HEK293 (cell line): ENCODE results near the gene SF3B2.

ENCODE experiments used
- CTCF ChIA-PET: fragments of 350-600 bp; formaldehyde crosslinking; extraction: SDS; loops from one replicate; lab custom pipeline; 2021; ENCODE audit warnings: antibody characterized with exemption; lab: Yijun Ruan, JAX
- POLR2A ChIA-PET: fragments of 300-600 bp; formaldehyde crosslinking; extraction: SDS; loops from one replicate; lab custom pipeline; 2020; ENCODE audit warnings: antibody characterized with exemption, inconsistent platforms; lab: Yijun Ruan, JAX
- H3K27ac ChIP-seq: fragments of 200-500 bp; sonication (Bioruptor generic); 2 replicates; pipeline ENCODE4 v1.5.1; 2014; ENCODE audit warnings: low read depth, low read length, control low read depth, inconsistent platforms; ENCODE audit errors: extremely low read depth
- H3K36me3 ChIP-seq, 2 experiments: fragments of 200-500 bp in 1 of 2; sonication (Bioruptor generic) in 1 of 2; 1 replicate in 1 of 2; 2 replicates in 1 of 2; pipeline ENCODE4 v1.5.1; 2014 to 2017; ENCODE audit warnings: inconsistent platforms in 2 of 2, low read length in 2 of 2; ENCODE audit not compliant: control insufficient read depth in 2 of 2, insufficient read depth in 1 of 2
- H3K4me1 ChIP-seq: fragments of 200-500 bp; sonication (Bioruptor generic); 2 replicates; pipeline ENCODE4 v1.5.1; 2014; ENCODE audit warnings: mild to moderate bottlenecking, low read length, inconsistent platforms; ENCODE audit not compliant: control insufficient read depth, insufficient read depth
- H3K4me3 ChIP-seq: 2 replicates; pipeline ENCODE4 v1.5.1; 2011; ENCODE audit warnings: low read depth, mild to moderate bottlenecking, control low read depth, low read length, moderate library complexity
- H3K9me3 ChIP-seq: fragments of 200-500 bp; sonication (Bioruptor generic); 2 replicates; pipeline ENCODE4 v1.5.1; 2014; ENCODE audit warnings: low read depth, low read length, inconsistent platforms; ENCODE audit not compliant: control insufficient read depth, insufficient read depth
- ELK4 ChIP-seq: IDR thresholded peaks from 2 replicates; pipeline ENCODE4 v1.6.1; 2011; ENCODE audit warnings: mild to moderate bottlenecking, low read depth, low read length, borderline replicate concordance
- GLIS2 ChIP-seq: fragments of 450-650 bp; formaldehyde crosslinking; IDR thresholded peaks from 2 replicates; pipeline ENCODE4 v1.5.1; 2016; ENCODE audit warnings: missing biosample characterization, missing genetic modification characterization
- KLF17 ChIP-seq: fragments of 450-650 bp; formaldehyde crosslinking; IDR thresholded peaks from 2 replicates; pipeline ENCODE4 v1.5.1; 2016; ENCODE audit warnings: missing biosample characterization, missing genetic modification characterization
- KLF9 ChIP-seq: fragments of 450-650 bp; formaldehyde crosslinking; IDR thresholded peaks from 2 replicates; pipeline ENCODE4 v1.5.1; 2016; ENCODE audit warnings: missing biosample characterization, missing genetic modification characterization, low read depth
- MZF1 ChIP-seq: fragments of 450-650 bp; formaldehyde crosslinking; IDR thresholded peaks from 2 replicates; pipeline ENCODE4 v1.5.1; 2017; ENCODE audit warnings: missing biosample characterization, missing genetic modification characterization, borderline replicate concordance
- PRDM2 ChIP-seq: fragments of 450-650 bp; formaldehyde crosslinking; IDR thresholded peaks from 2 replicates; pipeline ENCODE4 v1.5.1; 2016; ENCODE audit warnings: missing biosample characterization, missing genetic modification characterization, borderline replicate concordance
- PRDM4 ChIP-seq: fragments of 450-650 bp; formaldehyde crosslinking; IDR thresholded peaks from 2 replicates; pipeline ENCODE4 v1.5.1; 2017; ENCODE audit warnings: missing biosample characterization, missing genetic modification characterization
- SCRT1 ChIP-seq: fragments of 450-650 bp; formaldehyde crosslinking; IDR thresholded peaks from 2 replicates; pipeline ENCODE4 v1.5.1; 2016; ENCODE audit warnings: missing biosample characterization, missing genetic modification characterization, borderline replicate concordance
- ZBTB11 ChIP-seq: fragments of 450-650 bp; formaldehyde crosslinking; conservative IDR thresholded peaks from 2 replicates; pipeline ENCODE4 v1.5.1; 2016; ENCODE audit warnings: low read depth, missing biosample characterization, missing genetic modification characterization
- ZFP3 ChIP-seq: fragments of 450-650 bp; formaldehyde crosslinking; IDR thresholded peaks from 2 replicates; pipeline ENCODE4 v1.5.1; 2016; ENCODE audit warnings: low read depth, missing biosample characterization, missing genetic modification characterization
- ZFP69B ChIP-seq: fragments of 450-650 bp; formaldehyde crosslinking; IDR thresholded peaks from 2 replicates; pipeline ENCODE4 v1.5.1; 2016; ENCODE audit warnings: missing biosample characterization, missing genetic modification characterization
- ZNF121 ChIP-seq: fragments of 450-650 bp; formaldehyde crosslinking; IDR thresholded peaks from 2 replicates; pipeline ENCODE4 v1.5.1; 2016; ENCODE audit warnings: missing biosample characterization, missing genetic modification characterization
- ZNF146 ChIP-seq: fragments of 450-650 bp; formaldehyde crosslinking; IDR thresholded peaks from 2 replicates; pipeline ENCODE4 v1.5.1; 2016; ENCODE audit warnings: missing biosample characterization, missing genetic modification characterization
- ZNF366 ChIP-seq: fragments of 450-650 bp; formaldehyde crosslinking; conservative IDR thresholded peaks from 2 replicates; pipeline ENCODE4 v1.5.1; 2016; ENCODE audit warnings: missing biosample characterization, missing genetic modification characterization
- ZNF549 ChIP-seq: fragments of 450-650 bp; IDR thresholded peaks from 2 replicates; pipeline ENCODE4 v1.5.1; 2018; ENCODE audit warnings: missing biosample characterization, missing genetic modification characterization, mild to moderate bottlenecking, inconsistent platforms, moderate library complexity
- ZNF623 ChIP-seq: fragments of 450-650 bp; formaldehyde crosslinking; IDR thresholded peaks from 2 replicates; pipeline ENCODE4 v1.5.1; 2016; ENCODE audit warnings: missing biosample characterization, missing genetic modification characterization
- ZNF707 ChIP-seq: fragments of 450-650 bp; formaldehyde crosslinking; IDR thresholded peaks from 2 replicates; pipeline ENCODE4 v1.5.1; 2016; ENCODE audit warnings: missing biosample characterization, missing genetic modification characterization
- ZSCAN16 ChIP-seq: fragments of 450-650 bp; formaldehyde crosslinking; IDR thresholded peaks from 2 replicates; pipeline ENCODE4 v1.5.1; 2016; ENCODE audit warnings: missing biosample characterization, missing genetic modification characterization
- ZSCAN23 ChIP-seq: fragments of 450-650 bp; formaldehyde crosslinking; IDR thresholded peaks from 2 replicates; pipeline ENCODE4 v1.5.1; 2016; ENCODE audit warnings: missing biosample characterization, missing genetic modification characterization
- ZSCAN4 ChIP-seq: fragments of 450-650 bp; formaldehyde crosslinking; IDR thresholded peaks from 2 replicates; pipeline ENCODE4 v1.5.1; 2017; ENCODE audit warnings: missing biosample characterization, missing genetic modification characterization

SF3B2 gene

GRCh38 chr11:66035653-66036333, 16.4 kb upstream of the SF3B2 start (continued):
- TF ChIP-seq KLF17, result no peak

GRCh38 chr11:66036334-66036710, 15.8 kb upstream of the SF3B2 start:
- Histone ChIP-seq H3K36me3 (no peaks in the 10 kb centered on the region), H3K4me1 (no peaks in the 10 kb centered on the region), H3K9me3 (no peaks in the 10 kb centered on the region), H3K4me3 (no peak overlapping the region), H3K27ac (no peak overlapping the region)
- POLR2A ChIA-PET, result interaction anchor here (0.7 kb wide), 1 partner anchor 123 kb away, joined by 5 read pairs; no protein-coding TSS in a partner anchor
- CTCF ChIA-PET, result interaction anchor here (0.6 to 4.7 kb wide), 6 partner anchors 8 to 152 kb away, joined by 3 to 37 read pairs (median 4); no protein-coding TSS in a partner anchor
- TF ChIP-seq ZNF146, result no peak
- TF ChIP-seq ZSCAN16 (tag by site-specific recombination), result no peak
- TF ChIP-seq KLF9, result no peak
- no peak for TF ChIP-seq ZNF121 (tag by site-specific recombination)
- no peak for TF ChIP-seq ZNF549
- TF ChIP-seq ZNF707 (tag by site-specific recombination), result no peak
- TF ChIP-seq PRDM4 (tag by site-specific recombination), result no peak
- no peak for TF ChIP-seq ZNF366
- no peak for TF ChIP-seq GLIS2 (tag by site-specific recombination)
- TF ChIP-seq PRDM2 (tag by site-specific recombination), result no peak
- TF ChIP-seq ZNF623 (tag by site-specific recombination), result no peak
- TF ChIP-seq SCRT1, result no peak
- TF ChIP-seq ZFP3 (tag by site-specific recombination), result no peak
- TF ChIP-seq ZSCAN4, result no peak
- TF ChIP-seq ELK4, result no peak
- TF ChIP-seq MZF1 (tag by site-specific recombination), result no peak
- TF ChIP-seq ZSCAN23, result no peak
- TF ChIP-seq ZFP69B (tag by site-specific recombination), result no peak
- TF ChIP-seq ZBTB11 (tag by site-specific recombination), result no peak
- TF ChIP-seq, all 188 proteins: peak for 0
